ENCODE measurements around the gene DIP2A.

DIP2A gene

GRCh38 chr21:46458315-46459023 lies at the start of gene DIP2A:
Gene DIP2A, plus strand, starts transcription at chr21:46458891. Its CDS starts 241 bp downstream, at chr21:46459132.
- DNase-seq = peak; percentile 98

GRCh38 chr21:46409641-46410406 lies 48.9 kb upstream of the DIP2A start:
- no peak for DNase-seq

- no peak for DNase-seq
Measured at GRCh38 chr21:46410516-46410915, 48.2 kb upstream of the DIP2A start.

- no peak for DNase-seq
Measured at GRCh38 chr21:46411236-46411635, 47.5 kb upstream of the DIP2A start.

- DNase-seq = no peak
Measured at GRCh38 chr21:46411691-46412090, 47.0 kb upstream of the DIP2A start.

- no peak for DNase-seq
Measured at GRCh38 chr21:46412521-46413364, 45.9 kb upstream of the DIP2A start.

- no peak for DNase-seq
Measured at GRCh38 chr21:46413365-46413696, 45.4 kb upstream of the DIP2A start.

- no peak for DNase-seq
Measured at GRCh38 chr21:46414965-46415275, 43.8 kb upstream of the DIP2A start.

- no peak for DNase-seq
Measured at GRCh38 chr21:46416551-46416950, 42.1 kb upstream of the DIP2A start.

GRCh38 chr21:46418265-46418946 lies 40.3 kb upstream of the DIP2A start:
- DNase-seq = no peak

- no peak for DNase-seq
Measured at GRCh38 chr21:46420241-46421190, 38.2 kb upstream of the DIP2A start.

GRCh38 chr21:46421191-46421750 lies 37.4 kb upstream of the DIP2A start:
- DNase-seq = no peak

GRCh38 chr21:46421756-46422555 lies 36.7 kb upstream of the DIP2A start:
- DNase-seq = no peak

- DNase-seq = no peak
Measured at GRCh38 chr21:46422636-46423241, 36.0 kb upstream of the DIP2A start.

GRCh38 chr21:46423546-46424038 lies 35.1 kb upstream of the DIP2A start:
- no peak for DNase-seq

- DNase-seq = no peak
Measured at GRCh38 chr21:46424039-46424591, 34.6 kb upstream of the DIP2A start.

GRCh38 chr21:46424621-46425020 lies 34.1 kb upstream of the DIP2A start:
- no peak for DNase-seq

GRCh38 chr21:46425041-46425440 lies 33.6 kb upstream of the DIP2A start:
- DNase-seq = no peak

GRCh38 chr21:46425571-46425970 lies 33.1 kb upstream of the DIP2A start:
- no peak for DNase-seq

All from inflammatory macrophage treated with lipopolysaccharide for 4 hours (primary cell).